Nephron (organoid): ENCODE data around the gene HCN3.

Experiments
- H3K27ac Mint-ChIP-seq, 3 experiments: 2 replicates each; pipeline ENCODE4 v1.8.0; 2020; ENCODE audit warnings: mixed read lengths in 3 of 3, mild to moderate bottlenecking in 2 of 3, moderate library complexity in 1 of 3
- H3K27me3 Mint-ChIP-seq: 2 replicates; pipeline ENCODE4 v1.8.0; 2021; ENCODE audit warnings: low read depth, mild to moderate bottlenecking, moderate library complexity, mixed read lengths
- H3K36me3 Mint-ChIP-seq: 2 replicates; pipeline ENCODE4 v1.8.0; 2020; ENCODE audit warnings: low read depth, mixed read lengths
- H3K4me1 Mint-ChIP-seq: 2 replicates; pipeline ENCODE4 v1.8.0; 2020; ENCODE audit warnings: mixed read lengths
- H3K4me3 Mint-ChIP-seq, 3 experiments: 2 replicates each; pipeline ENCODE4 v1.8.0; 2020; ENCODE audit warnings: mild to moderate bottlenecking in 3 of 3, mixed read lengths in 3 of 3, moderate library complexity in 2 of 3
- H3K9me3 Mint-ChIP-seq: 2 replicates; pipeline ENCODE4 v1.8.0; 2020; ENCODE audit warnings: mixed read lengths
- TF ChIP-seq, protein P1 (sequence below), 3 experiments: fragments of 200-600 bp; sonication (generic); IDR thresholded peaks; one replicate each; pipeline ENCODE4 v1.5.0; 2021; ENCODE audit warnings: antibody characterized with exemption in 3 of 3; ENCODE audit not compliant: unreplicated experiment in 3 of 3

Gene HCN3

DNA sequence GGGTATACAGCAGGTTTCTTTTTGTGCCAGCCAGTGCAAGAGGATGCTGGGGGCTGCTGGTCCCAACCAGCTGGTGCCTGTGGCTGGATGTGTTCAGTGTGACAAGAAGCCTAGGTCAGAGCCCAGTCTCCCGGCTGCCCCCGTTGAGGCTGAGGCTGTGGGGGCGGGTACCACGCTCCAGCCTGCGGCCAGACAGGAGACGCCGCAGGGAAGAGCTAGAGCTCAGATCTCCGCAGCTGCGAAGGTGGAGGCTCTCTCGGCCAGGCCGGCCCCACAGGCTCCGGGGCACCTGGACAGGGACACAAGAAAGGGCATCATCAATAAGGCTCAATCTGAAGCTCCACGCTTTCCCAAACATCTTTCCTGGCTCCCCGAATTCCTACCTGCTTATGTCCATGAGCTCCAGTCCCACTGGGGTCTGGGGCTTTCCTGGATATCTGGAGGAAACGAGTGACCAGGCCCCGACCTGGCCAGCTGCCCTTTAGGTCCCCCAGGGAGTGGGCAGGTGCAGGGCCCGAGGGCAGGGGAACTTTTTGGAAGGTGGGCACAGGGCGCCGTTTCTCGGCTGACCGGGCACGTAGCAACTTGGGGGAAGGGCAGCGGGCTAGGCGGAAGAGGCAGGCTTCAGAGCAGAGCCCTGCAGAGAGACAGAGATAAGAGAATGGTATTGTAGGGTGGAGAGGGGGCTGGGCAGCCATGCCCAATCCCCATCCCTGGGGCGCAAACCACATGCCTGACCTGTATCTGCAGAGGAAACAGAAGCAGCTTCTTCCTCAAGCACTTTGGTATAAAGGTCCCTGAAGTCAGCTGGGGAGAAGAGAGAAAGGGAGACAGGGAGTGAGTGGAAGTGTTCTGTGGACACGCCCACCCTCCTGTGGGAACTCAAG, 29.4 kb upstream of the HCN3 start:
- H3K4me3 Mint-ChIP-seq, result no peak overlapping the region

DNA sequence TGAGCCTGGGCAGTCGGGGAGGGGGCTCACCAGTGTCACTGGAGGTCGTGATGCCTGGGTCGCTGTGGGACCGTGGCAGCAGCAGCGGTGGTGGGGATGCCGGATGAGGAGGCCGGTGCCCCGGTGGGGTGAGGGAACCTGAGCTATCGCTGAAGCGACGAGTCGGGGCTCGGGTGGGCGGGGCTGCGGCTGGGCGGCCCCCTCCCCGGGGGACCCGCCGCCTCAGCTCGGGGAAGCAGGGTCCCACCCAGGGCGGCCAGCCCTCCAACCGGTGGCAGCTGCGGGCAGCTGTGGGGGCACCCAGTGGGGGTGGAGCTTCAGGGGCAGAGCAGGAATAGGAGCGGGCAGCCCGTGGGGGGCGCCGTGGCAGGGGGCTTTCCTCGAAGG, 27.0 kb upstream of the HCN3 start:
- Mint-ChIP-seq H3K4me1 (peaks cover 24% of the 10 kb centered on the region), H3K9me3 (no peaks in the 10 kb centered on the region), H3K36me3 (peaks cover 16% of the 10 kb centered on the region), H3K27ac (no peak overlapping the region), H3K27me3 (peaks cover 3% of the 10 kb centered on the region), H3K4me3 (peak overlapping the region in 1 of 3 experiments; percentile 9)
- TF ChIP-seq, protein P1, sequence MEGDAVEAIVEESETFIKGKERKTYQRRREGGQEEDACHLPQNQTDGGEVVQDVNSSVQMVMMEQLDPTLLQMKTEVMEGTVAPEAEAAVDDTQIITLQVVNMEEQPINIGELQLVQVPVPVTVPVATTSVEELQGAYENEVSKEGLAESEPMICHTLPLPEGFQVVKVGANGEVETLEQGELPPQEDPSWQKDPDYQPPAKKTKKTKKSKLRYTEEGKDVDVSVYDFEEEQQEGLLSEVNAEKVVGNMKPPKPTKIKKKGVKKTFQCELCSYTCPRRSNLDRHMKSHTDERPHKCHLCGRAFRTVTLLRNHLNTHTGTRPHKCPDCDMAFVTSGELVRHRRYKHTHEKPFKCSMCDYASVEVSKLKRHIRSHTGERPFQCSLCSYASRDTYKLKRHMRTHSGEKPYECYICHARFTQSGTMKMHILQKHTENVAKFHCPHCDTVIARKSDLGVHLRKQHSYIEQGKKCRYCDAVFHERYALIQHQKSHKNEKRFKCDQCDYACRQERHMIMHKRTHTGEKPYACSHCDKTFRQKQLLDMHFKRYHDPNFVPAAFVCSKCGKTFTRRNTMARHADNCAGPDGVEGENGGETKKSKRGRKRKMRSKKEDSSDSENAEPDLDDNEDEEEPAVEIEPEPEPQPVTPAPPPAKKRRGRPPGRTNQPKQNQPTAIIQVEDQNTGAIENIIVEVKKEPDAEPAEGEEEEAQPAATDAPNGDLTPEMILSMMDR (IDR thresholded peaks at IDR 0.05; ENCODE audit: unreplicated experiment in 3 of 3), result no peak

More for the DNA sequence above, 29.4 kb upstream of the HCN3 start:
- Mint-ChIP-seq H3K4me1 (peaks cover 16% of the 10 kb centered on the region), H3K36me3 (peaks cover 16% of the 10 kb centered on the region), H3K27me3 (peaks cover 4% of the 10 kb centered on the region), H3K27ac (no peak overlapping the region), H3K9me3 (no peaks in the 10 kb centered on the region)
- TF ChIP-seq, protein P1 (IDR thresholded peaks at IDR 0.05; ENCODE audit: unreplicated experiment in 3 of 3), result no peak

DNA sequence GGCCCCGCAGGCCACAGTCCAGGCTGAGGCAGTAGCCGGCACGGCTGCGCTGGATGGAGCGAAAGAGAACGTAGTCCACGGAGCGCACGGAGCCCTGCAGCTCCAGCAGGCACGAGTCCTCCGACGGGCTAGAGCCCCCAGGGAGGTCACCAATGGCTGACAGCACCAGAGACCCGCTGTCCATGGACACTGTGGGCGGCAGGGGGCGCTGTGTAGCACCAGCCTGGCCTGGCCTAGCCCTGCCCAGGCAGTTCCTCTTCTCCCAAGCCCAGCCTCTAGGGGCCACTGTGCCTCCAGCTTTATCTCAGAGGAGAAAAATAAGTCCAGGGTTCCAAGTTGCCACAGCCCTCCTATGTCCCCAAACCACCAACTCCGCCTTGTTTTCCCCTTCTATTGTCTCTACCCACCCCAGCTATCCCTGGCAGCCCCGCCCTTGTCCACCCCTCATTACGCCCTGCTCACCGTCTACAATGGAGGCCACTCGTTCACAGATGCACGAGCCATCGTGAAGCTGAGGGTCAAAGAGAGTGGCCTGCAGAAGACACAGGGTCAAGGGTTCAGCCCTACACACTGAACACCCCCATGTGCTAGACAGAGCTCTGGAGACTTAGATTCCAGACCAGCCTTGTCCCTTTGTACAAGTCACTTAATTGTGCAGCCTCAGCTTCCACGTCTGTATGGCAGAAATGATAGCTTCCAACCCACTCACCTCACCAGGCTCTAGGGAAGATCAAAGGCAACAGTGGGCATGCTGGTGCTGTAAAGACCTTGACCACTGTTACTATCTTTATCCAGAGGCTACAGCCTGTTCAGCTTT, 26.4 kb upstream of the HCN3 start:
- TF ChIP-seq, protein P1 (IDR thresholded peaks at IDR 0.05; ENCODE audit: unreplicated experiment in 3 of 3), result peak; percentile 98 to 100 (median 100)
- H3K4me3 Mint-ChIP-seq, result peak overlapping the region; percentile 38 to 75 (median 69)
- H3K9me3 Mint-ChIP-seq, result no peaks in the 10 kb centered on the region
- H3K36me3 Mint-ChIP-seq, result peaks cover 13% of the 10 kb centered on the region
- peaks cover 28% of the 10 kb centered on the region for H3K4me1 Mint-ChIP-seq
- H3K27me3 Mint-ChIP-seq, result peaks cover 3% of the 10 kb centered on the region
- peak overlapping the region; percentile 74 to 89 (median 87) for H3K27ac Mint-ChIP-seq

DNA sequence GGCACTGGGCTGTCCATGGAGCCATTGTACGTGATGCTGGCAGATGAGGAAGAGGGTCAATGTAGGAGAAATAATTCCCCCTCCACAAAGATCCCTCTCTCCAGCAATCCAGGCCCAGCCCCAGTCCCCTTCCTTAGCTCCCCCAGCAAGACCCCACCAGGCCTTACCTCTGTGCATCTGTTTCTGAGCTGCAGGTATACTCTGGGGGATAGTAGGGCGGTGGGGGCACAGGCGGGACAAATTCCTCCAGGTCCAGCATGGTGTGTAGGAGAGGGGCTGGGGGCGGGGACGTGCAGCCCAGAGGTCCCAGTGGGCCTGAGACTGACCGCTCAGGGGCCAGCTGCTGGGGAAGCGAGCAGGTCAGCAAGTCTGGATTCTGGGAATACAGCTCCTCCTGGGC, 25.7 kb upstream of the HCN3 start:
- Mint-ChIP-seq H3K4me3 (peak overlapping the region in 2 of 3 experiments; percentile 53 to 75), H3K27ac (peak overlapping the region; percentile 60 to 87 (median 74)), H3K4me1 (peaks cover 32% of the 10 kb centered on the region), H3K27me3 (peaks cover 3% of the 10 kb centered on the region), H3K9me3 (no peaks in the 10 kb centered on the region), H3K36me3 (peaks cover 9% of the 10 kb centered on the region)
- TF ChIP-seq, protein P1 (IDR thresholded peaks at IDR 0.05; ENCODE audit: unreplicated experiment in 3 of 3), result no peak

DNA sequence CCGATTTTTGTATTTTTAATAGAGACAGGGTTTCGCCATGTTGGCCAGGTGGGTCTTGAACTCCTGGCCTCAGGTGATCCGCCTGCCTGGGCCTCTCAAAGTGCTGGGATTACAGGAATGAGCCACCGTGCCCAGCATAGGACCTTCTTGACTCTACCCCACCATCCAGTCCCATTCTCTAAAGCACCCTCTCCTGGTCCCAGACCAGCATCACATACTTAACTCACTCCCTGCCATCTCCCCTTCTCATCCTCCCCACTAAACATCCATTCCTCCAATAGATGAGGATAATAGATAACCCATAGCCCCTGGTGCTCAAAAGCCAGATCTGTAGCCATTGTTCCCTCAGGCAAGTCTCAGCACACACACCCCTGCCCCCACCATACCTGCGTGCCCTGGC, 24.1 kb upstream of the HCN3 start:
- TF ChIP-seq, protein P1 (IDR thresholded peaks at IDR 0.05; ENCODE audit: unreplicated experiment in 3 of 3), result no peak
- H3K4me1 Mint-ChIP-seq, result peaks cover 36% of the 10 kb centered on the region
- H3K9me3 Mint-ChIP-seq, result no peaks in the 10 kb centered on the region
- H3K36me3 Mint-ChIP-seq, result peaks cover 13% of the 10 kb centered on the region
- H3K27ac Mint-ChIP-seq, result peak overlapping the region; percentile 18 to 65 (median 64)
- H3K4me3 Mint-ChIP-seq, result peak overlapping the region; percentile 84 to 92 (median 88)
- H3K27me3 Mint-ChIP-seq, result peaks cover 3% of the 10 kb centered on the region
